Testis (tissue), 2 donors: Measurements from ENCODE around the gene ITGB2.

Source experiments
- POLR2A ChIP-seq: fragments of 450-650 bp; IDR thresholded peaks from one replicate; pipeline ENCODE4 v1.6.1; 2017; ENCODE audit warnings: antibody characterized with exemption, mild to moderate bottlenecking, moderate library complexity
- TF ChIP-seq, protein P1 (sequence below), 3 experiments: fragments of 450-650 bp in 2 of 3; fragments of 200-600 bp in 1 of 3; sonication (generic) in 1 of 3; IDR thresholded peaks; one replicate each; pipeline ENCODE4 v1.5.1; 2016 to 2019; ENCODE audit warnings: antibody characterized with exemption in 3 of 3, mild to moderate bottlenecking in 2 of 3, moderate library complexity in 1 of 3

DNA sequence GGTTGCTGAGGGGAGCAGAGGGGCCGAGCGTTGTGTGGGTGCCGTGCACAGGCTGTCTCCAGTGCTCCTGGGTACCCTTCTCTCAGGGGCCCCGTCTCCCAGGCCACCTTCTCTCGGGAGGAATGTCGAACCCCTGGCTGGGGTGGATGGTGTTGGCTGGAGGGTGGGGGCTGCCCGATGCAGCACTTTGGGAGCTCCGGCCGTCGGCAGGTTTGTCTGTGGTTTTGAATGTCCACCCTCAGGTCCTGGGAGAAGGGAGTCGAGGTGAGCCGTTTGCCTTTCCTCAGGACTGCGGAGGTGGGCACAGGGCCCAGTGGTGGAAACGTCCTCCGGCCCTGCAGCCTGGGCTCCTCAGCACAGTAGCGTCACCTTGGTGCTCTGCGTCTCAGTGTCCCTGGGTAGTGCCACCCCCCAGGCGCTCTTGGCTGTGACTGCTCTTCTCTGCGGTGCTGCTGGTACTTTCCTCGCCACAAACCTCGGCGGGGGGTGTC, 33.6 kb upstream of the ITGB2 start:
- TF ChIP-seq, protein P1, sequence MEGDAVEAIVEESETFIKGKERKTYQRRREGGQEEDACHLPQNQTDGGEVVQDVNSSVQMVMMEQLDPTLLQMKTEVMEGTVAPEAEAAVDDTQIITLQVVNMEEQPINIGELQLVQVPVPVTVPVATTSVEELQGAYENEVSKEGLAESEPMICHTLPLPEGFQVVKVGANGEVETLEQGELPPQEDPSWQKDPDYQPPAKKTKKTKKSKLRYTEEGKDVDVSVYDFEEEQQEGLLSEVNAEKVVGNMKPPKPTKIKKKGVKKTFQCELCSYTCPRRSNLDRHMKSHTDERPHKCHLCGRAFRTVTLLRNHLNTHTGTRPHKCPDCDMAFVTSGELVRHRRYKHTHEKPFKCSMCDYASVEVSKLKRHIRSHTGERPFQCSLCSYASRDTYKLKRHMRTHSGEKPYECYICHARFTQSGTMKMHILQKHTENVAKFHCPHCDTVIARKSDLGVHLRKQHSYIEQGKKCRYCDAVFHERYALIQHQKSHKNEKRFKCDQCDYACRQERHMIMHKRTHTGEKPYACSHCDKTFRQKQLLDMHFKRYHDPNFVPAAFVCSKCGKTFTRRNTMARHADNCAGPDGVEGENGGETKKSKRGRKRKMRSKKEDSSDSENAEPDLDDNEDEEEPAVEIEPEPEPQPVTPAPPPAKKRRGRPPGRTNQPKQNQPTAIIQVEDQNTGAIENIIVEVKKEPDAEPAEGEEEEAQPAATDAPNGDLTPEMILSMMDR (IDR thresholded peaks at IDR 0.05): no peak
- TF ChIP-seq POLR2A: no peak
